H9 (cell line): Measurements from ENCODE around the gene MRPL28. TPM values are rescaled to one million over a fixed set of nuclear protein-coding genes. Genes with fewer than 3 reads are reported as not detected.

Source experiments
- DNase-seq: peaks from one replicate; pipeline ENCODE4 v3.0.0-alpha.2; 2017
- H2AFZ ChIP-seq: one replicate; pipeline ENCODE4 v1.6.1; 2013; ENCODE audit warnings: mild to moderate bottlenecking, low read length, control low read depth, moderate library complexity
- H2AK5ac ChIP-seq: 2 replicates; pipeline ENCODE4 v1.6.1; 2013; ENCODE audit warnings: low read length, control low read depth, mixed read lengths; ENCODE audit not compliant: insufficient read length
- H2BK120ac ChIP-seq: one replicate; pipeline ENCODE4 v1.6.1; 2013; ENCODE audit warnings: low read depth, mild to moderate bottlenecking, low read length, control low read depth, inconsistent platforms; ENCODE audit not compliant: poor library complexity, severe bottlenecking
- H2BK12ac ChIP-seq: 2 replicates; pipeline ENCODE4 v1.6.1; 2013; ENCODE audit warnings: low read length, control low read depth, mixed read lengths, low read depth; ENCODE audit not compliant: insufficient read length
- H2BK15ac ChIP-seq: 2 replicates; pipeline ENCODE4 v1.6.1; 2013; ENCODE audit warnings: low read depth, low read length, control low read depth
- H2BK20ac ChIP-seq: one replicate; pipeline ENCODE4 v1.6.1; 2013; ENCODE audit warnings: low read depth, mild to moderate bottlenecking, low read length, control low read depth, inconsistent platforms; ENCODE audit not compliant: poor library complexity, severe bottlenecking
- H2BK5ac ChIP-seq: 2 replicates; pipeline ENCODE4 v1.6.1; 2013; ENCODE audit warnings: low read length, control low read depth, mixed read lengths; ENCODE audit not compliant: insufficient read length
- H3K14ac ChIP-seq: 2 replicates; pipeline ENCODE4 v1.6.1; 2013; ENCODE audit warnings: low read length, control low read depth; ENCODE audit not compliant: insufficient read depth
- H3K18ac ChIP-seq: 2 replicates; pipeline ENCODE4 v1.6.1; 2013; ENCODE audit warnings: low read depth, mild to moderate bottlenecking, mixed read lengths, low read length, control low read depth; ENCODE audit not compliant: insufficient read length
- H3K23ac ChIP-seq: 2 replicates; pipeline ENCODE4 v1.6.1; 2013; ENCODE audit warnings: low read length, control low read depth, mixed read lengths, low read depth; ENCODE audit not compliant: insufficient read length
- H3K23me2 ChIP-seq: 2 replicates; pipeline ENCODE4 v1.6.1; 2013; ENCODE audit warnings: low read depth, mild to moderate bottlenecking, mixed read lengths, low read length, control low read depth; ENCODE audit not compliant: insufficient read length, poor library complexity, severe bottlenecking
- H3K27ac ChIP-seq: 2 replicates; pipeline ENCODE4 v1.5.1; 2013; ENCODE audit warnings: low read length, control low read depth, mixed read lengths, low read depth; ENCODE audit not compliant: insufficient read length
- H3K27me3 ChIP-seq: 2 replicates; pipeline ENCODE4 v1.6.1; 2013; ENCODE audit warnings: low read length, control low read depth, inconsistent platforms; ENCODE audit not compliant: insufficient read depth
- H3K4ac ChIP-seq: 2 replicates; pipeline ENCODE4 v1.6.1; 2013; ENCODE audit warnings: low read depth, mild to moderate bottlenecking, control low read depth, inconsistent platforms, low read length, moderate library complexity
- H3K4me1 ChIP-seq: 2 replicates; pipeline ENCODE4 v1.6.1; 2013; ENCODE audit warnings: low read length, control low read depth, inconsistent platforms; ENCODE audit not compliant: insufficient read depth
- H3K4me2 ChIP-seq: 2 replicates; pipeline ENCODE4 v1.6.1; 2013; ENCODE audit warnings: low read length, control low read depth, mixed read lengths; ENCODE audit not compliant: insufficient read length, insufficient read depth
- H3K56ac ChIP-seq: 2 replicates; pipeline ENCODE4 v1.6.1; 2013; ENCODE audit warnings: low read depth, mild to moderate bottlenecking, mixed read lengths, low read length, control low read depth; ENCODE audit not compliant: insufficient read length
- H3K79me1 ChIP-seq: 2 replicates; pipeline ENCODE4 v1.6.1; 2013; ENCODE audit warnings: low read depth, mild to moderate bottlenecking, moderate library complexity, low read length, control low read depth, inconsistent platforms; ENCODE audit not compliant: insufficient read depth, poor library complexity, severe bottlenecking
- H3K79me2 ChIP-seq: 2 replicates; pipeline ENCODE4 v1.6.1; 2013; ENCODE audit warnings: low read length, control low read depth, inconsistent platforms; ENCODE audit not compliant: insufficient read depth
- H3K9ac ChIP-seq: 2 replicates; pipeline ENCODE4 v1.6.1; 2013; ENCODE audit warnings: low read length, control low read depth, mixed read lengths; ENCODE audit not compliant: insufficient read length; ENCODE audit errors: extremely low read depth
- H3K9me3 ChIP-seq: one replicate; pipeline ENCODE4 v1.6.1; 2013; ENCODE audit warnings: low read depth, low read length, inconsistent platforms; ENCODE audit not compliant: control insufficient read depth
- H3T11ph ChIP-seq: one replicate; pipeline ENCODE4 v1.6.1; 2013; ENCODE audit warnings: mild to moderate bottlenecking, low read length, control low read depth, inconsistent platforms
- H4K20me1 ChIP-seq: one replicate; pipeline ENCODE4 v1.6.1; 2013; ENCODE audit not compliant: control insufficient read depth, insufficient read length, insufficient read depth
- H4K5ac ChIP-seq: 2 replicates; pipeline ENCODE4 v1.6.1; 2013; ENCODE audit warnings: low read depth, mild to moderate bottlenecking, mixed read lengths, low read length, control low read depth; ENCODE audit not compliant: insufficient read length
- H4K8ac ChIP-seq: replicated peaks from 2 replicates; pipeline ENCODE4 v1.6.1; 2013; ENCODE audit warnings: low read length, control low read depth, mixed read lengths, low read depth; ENCODE audit not compliant: insufficient read length
- H4K91ac ChIP-seq: 2 replicates; pipeline ENCODE4 v1.6.1; 2013; ENCODE audit warnings: low read depth, mild to moderate bottlenecking, moderate library complexity, mixed read lengths, low read length, control low read depth; ENCODE audit not compliant: insufficient read length
- H3K27ac Mint-ChIP-seq, 3 experiments: 2 replicates in 2 of 3; 3 replicates in 1 of 3; pipeline ENCODE4 v1.8.0; 2020 to 2021; ENCODE audit warnings: mixed read lengths in 3 of 3, mild to moderate bottlenecking in 1 of 3, moderate library complexity in 1 of 3
- H3K27me3 Mint-ChIP-seq: 2 replicates; pipeline ENCODE4 v1.8.0; 2021; ENCODE audit warnings: low read depth, mild to moderate bottlenecking, moderate library complexity, mixed read lengths
- H3K36me3 Mint-ChIP-seq, 3 experiments: 2 replicates in 2 of 3; 3 replicates in 1 of 3; pipeline ENCODE4 v1.8.0; 2020 to 2021; ENCODE audit warnings: low read depth in 3 of 3, mixed read lengths in 3 of 3; ENCODE audit not compliant: insufficient read depth in 1 of 3
- H3K4me1 Mint-ChIP-seq, 2 experiments: 2 replicates each; pipeline ENCODE4 v1.8.0; 2020; ENCODE audit warnings: mixed read lengths in 2 of 2
- H3K4me3 Mint-ChIP-seq, 2 experiments: 2 replicates in 1 of 2; 3 replicates in 1 of 2; pipeline ENCODE4 v1.8.0; 2020 to 2021; ENCODE audit warnings: mild to moderate bottlenecking in 2 of 2, mixed read lengths in 2 of 2, moderate library complexity in 1 of 2
- H3K9me3 Mint-ChIP-seq, 2 experiments: 2 replicates in 1 of 2; 3 replicates in 1 of 2; pipeline ENCODE4 v1.8.0; 2020; ENCODE audit warnings: mild to moderate bottlenecking in 2 of 2, mixed read lengths in 2 of 2, moderate library complexity in 1 of 2
- WGBS: extraction: QIAGEN DNeasy Blood & Tissue Kit; methylation state at CpG from one replicate; pipeline ENCODE4 v1.1.7; 2013; ENCODE audit warnings: missing lambda C conversion rate, low lambda C conversion rate, mixed read lengths; ENCODE audit not compliant: insufficient read length; ENCODE audit errors: extremely low coverage; 5-methylcytosine and 5-hydroxymethylcytosine counted together
- total RNA-seq: library from RNA; stranded (reverse); gene quantifications from 2 replicates; pipeline ENCODE4 v1.2.1, GENCODE V29; 2021
- TF ChIP-seq, protein P1 (sequence below): fragments of 200-600 bp; sonication (generic); conservative IDR thresholded peaks from 3 replicates; pipeline ENCODE4 v1.8.0; 2021; ENCODE audit warnings: antibody characterized with exemption, mild to moderate bottlenecking

MRPL28 gene
- total RNA-seq, 1 experiment from 2014 or later, result 154 TPM

DNA sequence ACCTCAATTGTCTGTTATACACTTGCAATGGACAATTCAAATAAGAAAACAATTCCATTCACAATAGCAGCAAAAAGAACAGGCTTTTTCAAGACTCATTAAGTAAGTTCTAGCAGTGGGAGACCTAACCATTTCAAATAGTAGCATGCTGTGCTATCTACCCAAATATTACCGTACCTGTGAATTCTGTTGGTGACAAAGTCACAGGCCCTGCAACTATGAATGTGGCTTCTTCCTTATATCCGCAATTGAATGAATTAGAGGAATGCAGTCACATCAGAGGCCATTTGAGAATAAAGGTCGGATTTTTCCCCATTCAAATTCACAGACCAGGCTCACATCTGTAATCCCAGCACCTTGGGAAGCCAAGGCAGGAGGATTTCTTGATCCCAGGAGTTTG is 25.9 kb upstream of the MRPL28 start:
- no peak for DNase-seq
- H4K5ac ChIP-seq, result no peak overlapping the region
- TF ChIP-seq, protein P1, sequence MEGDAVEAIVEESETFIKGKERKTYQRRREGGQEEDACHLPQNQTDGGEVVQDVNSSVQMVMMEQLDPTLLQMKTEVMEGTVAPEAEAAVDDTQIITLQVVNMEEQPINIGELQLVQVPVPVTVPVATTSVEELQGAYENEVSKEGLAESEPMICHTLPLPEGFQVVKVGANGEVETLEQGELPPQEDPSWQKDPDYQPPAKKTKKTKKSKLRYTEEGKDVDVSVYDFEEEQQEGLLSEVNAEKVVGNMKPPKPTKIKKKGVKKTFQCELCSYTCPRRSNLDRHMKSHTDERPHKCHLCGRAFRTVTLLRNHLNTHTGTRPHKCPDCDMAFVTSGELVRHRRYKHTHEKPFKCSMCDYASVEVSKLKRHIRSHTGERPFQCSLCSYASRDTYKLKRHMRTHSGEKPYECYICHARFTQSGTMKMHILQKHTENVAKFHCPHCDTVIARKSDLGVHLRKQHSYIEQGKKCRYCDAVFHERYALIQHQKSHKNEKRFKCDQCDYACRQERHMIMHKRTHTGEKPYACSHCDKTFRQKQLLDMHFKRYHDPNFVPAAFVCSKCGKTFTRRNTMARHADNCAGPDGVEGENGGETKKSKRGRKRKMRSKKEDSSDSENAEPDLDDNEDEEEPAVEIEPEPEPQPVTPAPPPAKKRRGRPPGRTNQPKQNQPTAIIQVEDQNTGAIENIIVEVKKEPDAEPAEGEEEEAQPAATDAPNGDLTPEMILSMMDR, result no peak
- H3K4me2 ChIP-seq, result peak overlapping the region; percentile 36
- H2BK15ac ChIP-seq, result no peak overlapping the region
- H3K9me3 Mint-ChIP-seq, result peaks cover 7 to 14% of the 10 kb centered on the region in 2 experiments
- no CpG with 5 or more reads among the region's 3 CpGs for WGBS
- no peak overlapping the region for H3K23ac ChIP-seq
- H3K27ac Mint-ChIP-seq, result peak overlapping the region; percentile 96 to 97 (median 97); a peak in 6 of 7 replicates
- no peak overlapping the region for H4K91ac ChIP-seq
- H3K18ac ChIP-seq, result no peak overlapping the region
- H3K27me3 ChIP-seq, result no peaks in the 10 kb centered on the region
- H3K14ac ChIP-seq, result no peak overlapping the region
- no peak overlapping the region for H2AFZ ChIP-seq
- H2BK120ac ChIP-seq, result no peak overlapping the region
- H3K4me1 ChIP-seq, result peaks cover 2% of the 10 kb centered on the region; the same call in 1 of the 2 replicates
- H3K79me2 ChIP-seq, result no peaks in the 10 kb centered on the region
- H3K36me3 Mint-ChIP-seq, result peaks cover 22 to 34% (median 29%) of the 10 kb centered on the region in 3 experiments
- H3K4me3 Mint-ChIP-seq, result peak overlapping the region; percentile 80 to 94
- no peak overlapping the region for H3K56ac ChIP-seq
- no peaks in the 10 kb centered on the region for H3K23me2 ChIP-seq
- no peak overlapping the region for H3K4ac ChIP-seq
- no peak overlapping the region for H3T11ph ChIP-seq
- no peak overlapping the region for H3K9ac ChIP-seq
- H3K79me1 ChIP-seq, result no peaks in the 10 kb centered on the region
- no peak overlapping the region for H2AK5ac ChIP-seq
- H4K8ac ChIP-seq, result no peak overlapping the region
- H3K9me3 ChIP-seq, result no peaks in the 10 kb centered on the region
- no peak overlapping the region for H2BK20ac ChIP-seq
- H3K27me3 Mint-ChIP-seq, result no peaks in the 10 kb centered on the region
- H4K20me1 ChIP-seq, result peaks cover 2% of the 10 kb centered on the region
- H2BK5ac ChIP-seq, result no peak overlapping the region
- H2BK12ac ChIP-seq, result no peak overlapping the region
- H3K4me1 Mint-ChIP-seq, result peaks cover 24% of the 10 kb centered on the region in 2 experiments
- no peak overlapping the region for H3K27ac ChIP-seq
